K562 (cell line): Measurements from ENCODE around the gene CUL9. TPM values are rescaled to one million over a fixed set of nuclear protein-coding genes. Genes with fewer than 3 reads are reported as not detected.

Source experiments
- CHD2 ChIP-seq: IDR thresholded peaks from 2 replicates; pipeline ENCODE4 v1.6.1; 2011; ENCODE audit warnings: low read depth, low read length
- FOXJ3 ChIP-seq: sonication (generic); formaldehyde crosslinking; IDR thresholded peaks from 2 replicates; pipeline ENCODE4 v1.4.0; 2020; ENCODE audit warnings: mild to moderate bottlenecking, missing genetic modification reagents
- ZBTB1 ChIP-seq: sonication (generic); formaldehyde crosslinking; IDR thresholded peaks from 2 replicates; pipeline ENCODE4 v1.8.1; 2023; ENCODE audit warnings: missing genetic modification reagents, low read depth, mild to moderate bottlenecking, borderline replicate concordance
- polyA plus RNA-seq, 8 experiments: library from polyadenylated mRNA; depleted of rRNA in 4 of 8; stranded (reverse) in 5 of 8; unstranded in 3 of 8; fragments of >200 nt; fragmentation: Nextera tagmentation in 2 of 8; fragmentation: Illumina TruSeq in 1 of 8; extraction: Ambion mirVana in 2 of 8; extraction: Trizol in 1 of 8; gene quantifications; 2 replicates each; pipeline versions ENCODE4 v1.2.1 to v1.2.3, GENCODE V29; 2011 to 2014; ENCODE audit warnings: inconsistent platforms in 1 of 8, missing spikeins in 1 of 8
- total RNA-seq, 7 experiments: library from RNA; depleted of rRNA in 6 of 7; stranded (reverse); fragments of >200 nt in 6 of 7; fragmentation: Illumina TruSeq in 2 of 7; extraction: Trizol in 2 of 7; gene quantifications; 2 replicates each; pipeline versions ENCODE4 v1.2.1 to v1.2.3, GENCODE V29; 2011 to 2021; ENCODE audit warnings: low replicate concordance in 1 of 7
- TF ChIP-seq, protein P1 (sequence below): fragments of 150-350 bp; IDR thresholded peaks from 2 replicates; pipeline ENCODE4 v1.6.1; 2014; ENCODE audit warnings: low read depth, mild to moderate bottlenecking, low read length, borderline replicate concordance
- TF ChIP-seq, protein P2 (sequence below): fragments of 250-450 bp; sonication (Bioruptor Pico); IDR thresholded peaks from 2 replicates; pipeline ENCODE4 v1.8.0; 2022; ENCODE audit warnings: inconsistent platforms, mild to moderate bottlenecking, moderate library complexity, borderline replicate concordance
- TF ChIP-seq, protein P3 (sequence below), 2 experiments: fragments of 200-800 bp in 1 of 2; sonication (Bioruptor generic) in 1 of 2; sonication (generic) in 1 of 2; formaldehyde crosslinking in 1 of 2; IDR thresholded peaks in 1 of 2; conservative IDR thresholded peaks in 1 of 2; 2 replicates each; pipeline versions ENCODE4 v1.5.0 to v1.6.1; 2016 to 2020; ENCODE audit warnings: missing compliant biosample characterization in 1 of 2, missing genetic modification characterization in 1 of 2, missing genetic modification reagents in 1 of 2

Gene CUL9
- total and polyA plus RNA-seq, 9 of the 15 experiments (the other 6 are each of a cell fraction or from before 2014, with no cell fraction given): 0.50 to 20.7 (median 6.6) TPM

DNA sequence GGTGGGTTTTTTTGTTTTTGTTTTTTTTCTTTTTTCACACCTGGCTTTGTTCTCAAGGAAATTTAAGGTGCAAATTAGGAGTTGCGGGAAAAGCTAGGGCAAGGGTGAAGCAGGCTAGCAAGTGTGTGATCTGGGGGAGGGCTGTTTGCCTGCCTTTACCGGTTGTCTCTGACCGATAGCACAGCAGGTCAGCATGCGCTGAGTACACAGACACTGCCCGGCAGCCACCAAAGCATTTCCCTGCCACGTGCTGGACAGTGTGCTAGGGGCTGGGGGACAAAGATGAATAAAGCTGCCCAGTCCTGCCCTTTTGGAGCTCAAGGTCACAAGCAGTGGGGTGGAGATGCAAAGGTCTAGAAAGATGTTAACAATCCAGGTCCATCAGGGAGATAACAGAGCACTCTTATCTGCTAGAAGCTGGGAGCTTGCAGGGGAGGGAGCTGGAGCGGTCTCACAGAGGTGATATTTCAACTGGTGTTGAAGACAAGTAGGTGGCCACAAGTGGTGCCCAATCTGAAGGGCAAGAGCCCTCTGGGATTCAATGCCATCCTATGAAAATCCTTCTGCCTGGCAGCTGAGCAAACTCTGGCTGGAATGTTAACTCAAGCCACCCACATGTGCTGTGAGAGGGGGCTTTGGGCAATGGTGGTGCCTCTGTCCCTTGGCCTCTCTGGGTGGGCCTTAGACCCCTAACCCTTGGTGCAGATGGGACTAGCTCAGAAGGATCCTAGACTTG, 85.8 kb downstream of the CUL9 start (continued):
- no peak; the same call in 1 of the 2 replicates for TF ChIP-seq ZBTB1 (CRISPR knock-in tag)
- TF ChIP-seq, protein P1, sequence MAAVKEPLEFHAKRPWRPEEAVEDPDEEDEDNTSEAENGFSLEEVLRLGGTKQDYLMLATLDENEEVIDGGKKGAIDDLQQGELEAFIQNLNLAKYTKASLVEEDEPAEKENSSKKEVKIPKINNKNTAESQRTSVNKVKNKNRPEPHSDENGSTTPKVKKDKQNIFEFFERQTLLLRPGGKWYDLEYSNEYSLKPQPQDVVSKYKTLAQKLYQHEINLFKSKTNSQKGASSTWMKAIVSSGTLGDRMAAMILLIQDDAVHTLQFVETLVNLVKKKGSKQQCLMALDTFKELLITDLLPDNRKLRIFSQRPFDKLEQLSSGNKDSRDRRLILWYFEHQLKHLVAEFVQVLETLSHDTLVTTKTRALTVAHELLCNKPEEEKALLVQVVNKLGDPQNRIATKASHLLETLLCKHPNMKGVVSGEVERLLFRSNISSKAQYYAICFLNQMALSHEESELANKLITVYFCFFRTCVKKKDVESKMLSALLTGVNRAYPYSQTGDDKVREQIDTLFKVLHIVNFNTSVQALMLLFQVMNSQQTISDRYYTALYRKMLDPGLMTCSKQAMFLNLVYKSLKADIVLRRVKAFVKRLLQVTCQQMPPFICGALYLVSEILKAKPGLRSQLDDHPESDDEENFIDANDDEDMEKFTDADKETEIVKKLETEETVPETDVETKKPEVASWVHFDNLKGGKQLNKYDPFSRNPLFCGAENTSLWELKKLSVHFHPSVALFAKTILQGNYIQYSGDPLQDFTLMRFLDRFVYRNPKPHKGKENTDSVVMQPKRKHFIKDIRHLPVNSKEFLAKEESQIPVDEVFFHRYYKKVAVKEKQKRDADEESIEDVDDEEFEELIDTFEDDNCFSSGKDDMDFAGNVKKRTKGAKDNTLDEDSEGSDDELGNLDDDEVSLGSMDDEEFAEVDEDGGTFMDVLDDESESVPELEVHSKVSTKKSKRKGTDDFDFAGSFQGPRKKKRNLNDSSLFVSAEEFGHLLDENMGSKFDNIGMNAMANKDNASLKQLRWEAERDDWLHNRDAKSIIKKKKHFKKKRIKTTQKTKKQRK: no peak
- TF ChIP-seq, protein P2, sequence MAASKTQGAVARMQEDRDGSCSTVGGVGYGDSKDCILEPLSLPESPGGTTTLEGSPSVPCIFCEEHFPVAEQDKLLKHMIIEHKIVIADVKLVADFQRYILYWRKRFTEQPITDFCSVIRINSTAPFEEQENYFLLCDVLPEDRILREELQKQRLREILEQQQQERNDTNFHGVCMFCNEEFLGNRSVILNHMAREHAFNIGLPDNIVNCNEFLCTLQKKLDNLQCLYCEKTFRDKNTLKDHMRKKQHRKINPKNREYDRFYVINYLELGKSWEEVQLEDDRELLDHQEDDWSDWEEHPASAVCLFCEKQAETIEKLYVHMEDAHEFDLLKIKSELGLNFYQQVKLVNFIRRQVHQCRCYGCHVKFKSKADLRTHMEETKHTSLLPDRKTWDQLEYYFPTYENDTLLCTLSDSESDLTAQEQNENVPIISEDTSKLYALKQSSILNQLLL (CRISPR knock-in tag): no peak
- TF ChIP-seq, protein P3, sequence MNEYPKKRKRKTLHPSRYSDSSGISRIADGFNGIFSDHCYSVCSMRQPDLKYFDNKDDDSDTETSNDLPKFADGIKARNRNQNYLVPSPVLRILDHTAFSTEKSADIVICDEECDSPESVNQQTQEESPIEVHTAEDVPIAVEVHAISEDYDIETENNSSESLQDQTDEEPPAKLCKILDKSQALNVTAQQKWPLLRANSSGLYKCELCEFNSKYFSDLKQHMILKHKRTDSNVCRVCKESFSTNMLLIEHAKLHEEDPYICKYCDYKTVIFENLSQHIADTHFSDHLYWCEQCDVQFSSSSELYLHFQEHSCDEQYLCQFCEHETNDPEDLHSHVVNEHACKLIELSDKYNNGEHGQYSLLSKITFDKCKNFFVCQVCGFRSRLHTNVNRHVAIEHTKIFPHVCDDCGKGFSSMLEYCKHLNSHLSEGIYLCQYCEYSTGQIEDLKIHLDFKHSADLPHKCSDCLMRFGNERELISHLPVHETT (CRISPR knock-in tag; conservative IDR thresholded peaks at IDR 0.05 in 1 of 2, IDR thresholded peaks at IDR 0.05 in 1 of 2): 0 out of 4 replicates have a peak, but pooled peaks of 1 of the 2 experiments have one; percentile 41
- no peak for TF ChIP-seq CHD2
- no peak for TF ChIP-seq FOXJ3 (CRISPR knock-in tag)
